Cerebellar nuclear complex (tissue), 1 donor: ENCODE data around the gene UPP2.

Experiments used
- DNase-seq, 2 experiments: peaks; one replicate each; lab custom pipeline; 2025; lab: John Stamatoyannopoulos, UW

UPP2 gene

DNA sequence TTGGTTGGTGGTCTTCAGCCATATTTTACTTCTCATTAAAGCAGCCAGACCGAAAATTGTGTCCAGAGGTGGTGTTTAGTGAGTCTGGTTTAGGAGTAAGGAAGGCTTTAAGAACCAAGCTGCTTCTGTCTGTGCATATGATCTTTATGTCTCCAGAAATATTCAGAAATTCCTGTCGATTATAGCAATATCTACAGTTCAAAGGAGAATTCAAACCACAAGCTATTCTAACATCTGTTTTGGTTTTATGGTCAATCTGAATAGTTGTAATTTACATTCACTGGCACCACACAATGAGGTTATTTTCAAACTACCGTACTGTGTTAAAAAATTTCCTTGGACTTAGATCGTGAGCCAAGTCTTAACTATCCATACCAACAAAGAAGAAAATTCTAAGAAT is 11.3 kb downstream of the UPP2 start:
- DNase-seq = no peak

DNA sequence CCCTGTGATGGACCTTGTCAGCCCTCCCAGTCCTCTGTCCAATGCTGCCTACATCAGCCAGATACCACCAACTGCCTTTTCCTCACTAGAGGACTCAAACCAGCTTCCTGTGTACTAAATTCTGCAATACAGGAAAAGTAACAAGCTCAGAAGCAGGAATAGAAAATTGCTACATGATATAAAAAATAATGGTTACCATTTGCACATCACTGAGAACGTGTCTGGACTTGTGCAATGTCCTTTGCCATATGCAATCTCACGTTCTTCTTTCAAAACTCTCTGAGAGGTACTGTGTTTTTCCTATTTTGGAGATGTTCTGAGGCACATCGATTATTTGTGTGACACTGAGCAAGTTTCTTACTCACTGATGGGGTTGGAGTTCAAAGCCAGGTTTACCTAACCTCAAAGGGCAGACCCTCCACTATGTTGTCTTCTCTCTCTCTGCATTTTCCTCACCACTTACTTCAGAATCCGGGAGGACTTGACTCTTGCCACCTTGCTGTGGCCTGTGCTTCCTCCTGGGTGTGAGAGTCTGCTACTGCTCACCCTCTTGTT is 12.1 kb downstream of the UPP2 start:
- no peak for DNase-seq

DNA sequence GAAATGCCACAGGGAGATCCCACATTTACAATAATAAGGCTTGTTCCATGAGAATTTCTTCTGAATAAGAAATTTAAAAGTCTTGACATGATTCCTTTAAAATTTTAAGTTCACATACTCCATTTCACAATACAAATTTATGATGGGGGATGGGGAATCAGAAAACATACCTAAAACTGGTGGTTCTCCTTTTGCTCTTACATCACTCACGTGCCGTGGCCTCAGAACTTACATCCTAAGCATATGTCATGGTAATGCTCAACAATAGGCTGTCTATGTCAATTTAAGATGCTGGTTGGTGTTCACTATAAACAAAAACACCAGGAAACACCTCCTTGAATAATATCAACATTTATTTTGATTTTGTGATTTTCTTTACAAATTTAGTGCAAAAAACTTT is 12.8 kb downstream of the UPP2 start:
- no peak for DNase-seq

DNA sequence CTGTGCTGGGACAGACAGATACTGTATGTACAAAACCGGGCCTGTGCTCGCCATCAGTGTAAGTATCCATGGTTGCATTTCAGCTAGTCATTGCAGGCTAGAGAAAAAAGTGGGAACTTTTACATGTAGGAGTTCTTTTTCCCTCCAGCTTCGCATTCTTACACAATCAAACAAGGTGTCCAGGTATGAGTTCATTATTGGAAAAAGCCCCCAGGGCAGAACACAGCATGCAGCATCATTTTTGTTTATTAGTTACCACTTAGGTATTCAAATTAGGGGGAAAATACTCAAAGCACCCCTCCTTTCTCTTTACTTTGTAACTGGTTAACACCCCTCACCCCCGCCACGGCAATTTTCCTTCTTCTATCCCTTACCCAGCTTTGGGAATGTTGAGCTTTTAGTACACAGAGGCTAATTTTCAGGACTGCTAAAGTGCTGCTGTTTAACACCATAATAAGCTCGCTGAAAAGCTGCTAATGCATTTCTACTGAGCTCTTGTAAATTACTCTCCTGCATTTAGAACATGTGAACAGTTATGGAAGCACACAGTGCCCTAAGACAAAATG is 13.6 kb downstream of the UPP2 start:
- DNase-seq = no peak

DNA sequence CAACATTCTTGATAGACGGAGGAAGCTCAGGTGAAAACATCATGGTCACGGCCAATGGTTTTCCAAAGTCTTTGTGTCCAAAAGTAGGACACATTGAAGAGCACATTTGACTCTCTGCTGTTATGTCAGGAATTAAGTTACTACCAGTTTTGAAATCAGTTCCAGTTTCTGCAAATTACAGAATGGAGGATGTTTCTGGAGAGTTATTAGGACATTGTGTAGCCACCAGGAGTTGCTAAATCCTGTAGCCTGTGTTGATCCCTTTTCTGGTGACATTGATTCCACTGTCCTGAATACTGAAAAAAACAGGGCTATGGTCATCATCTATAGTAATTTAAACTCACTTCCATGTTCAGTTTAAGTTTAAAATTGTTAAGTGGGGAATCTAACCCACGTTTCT is 15.3 kb downstream of the UPP2 start:
- DNase-seq = no peak

DNA sequence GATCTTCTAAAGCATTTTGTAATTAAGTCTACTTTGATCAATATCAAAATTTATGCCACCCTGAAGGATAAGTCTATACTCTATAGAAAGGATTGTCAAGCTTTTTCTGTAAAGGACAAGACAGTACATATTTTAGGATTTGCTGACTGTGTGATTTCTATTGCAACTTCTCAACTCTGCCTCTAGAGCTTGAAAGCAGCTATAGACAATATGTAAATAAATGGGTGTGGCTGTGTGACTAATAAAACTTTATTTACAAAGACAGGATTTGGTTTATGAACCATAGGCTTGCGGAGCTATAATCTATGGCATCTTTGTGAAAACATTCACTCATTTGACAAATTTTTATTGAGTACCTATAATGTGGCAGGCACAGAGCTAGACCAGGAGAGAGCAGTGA is 18.4 kb downstream of the UPP2 start:
- no peak for DNase-seq

DNA sequence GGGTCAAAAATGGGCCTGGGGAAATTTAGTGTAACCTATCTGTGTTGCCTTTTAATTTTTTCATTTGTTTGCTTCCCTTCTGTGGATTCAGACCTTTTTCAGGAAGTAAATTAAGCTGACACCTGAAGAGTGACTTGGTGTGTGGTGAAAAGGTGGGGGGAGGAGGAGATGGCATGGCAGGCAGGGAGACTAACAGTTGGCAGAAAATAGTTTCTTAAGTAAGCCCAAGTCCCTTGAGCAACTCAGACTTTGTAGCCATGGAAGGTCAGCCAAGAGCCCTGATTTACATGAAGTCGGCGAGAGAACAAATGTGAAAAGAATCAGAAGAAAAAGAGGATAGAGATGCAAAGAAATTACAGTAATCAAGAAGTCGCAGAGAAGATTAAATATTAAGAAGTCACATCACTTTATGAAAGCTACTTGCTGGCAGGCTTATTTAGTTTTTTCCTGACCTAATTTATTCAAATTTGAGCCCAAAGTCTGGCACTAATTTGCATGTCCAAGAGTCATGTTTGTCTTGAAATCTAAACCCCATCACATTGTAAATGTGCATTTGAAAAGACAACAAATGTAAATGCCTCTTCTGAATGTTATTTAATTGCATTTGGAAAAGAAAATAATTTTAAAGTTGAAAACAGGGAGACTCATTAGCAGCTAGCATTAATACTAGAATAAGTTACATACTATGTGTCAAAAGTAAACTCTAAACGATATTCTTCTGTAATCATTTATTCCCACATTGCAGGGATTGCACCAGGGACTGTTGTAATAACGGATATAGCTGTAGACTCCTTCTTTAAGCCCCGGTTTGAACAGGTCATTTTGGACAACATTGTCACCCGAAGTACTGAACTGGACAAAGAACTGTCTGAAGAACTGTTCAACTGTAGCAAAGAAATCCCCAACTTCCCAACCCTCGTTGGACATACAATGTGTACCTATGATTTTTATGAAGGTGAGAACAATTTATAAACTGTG is 19.3 kb downstream of the UPP2 start:
- no peak for DNase-seq

DNA sequence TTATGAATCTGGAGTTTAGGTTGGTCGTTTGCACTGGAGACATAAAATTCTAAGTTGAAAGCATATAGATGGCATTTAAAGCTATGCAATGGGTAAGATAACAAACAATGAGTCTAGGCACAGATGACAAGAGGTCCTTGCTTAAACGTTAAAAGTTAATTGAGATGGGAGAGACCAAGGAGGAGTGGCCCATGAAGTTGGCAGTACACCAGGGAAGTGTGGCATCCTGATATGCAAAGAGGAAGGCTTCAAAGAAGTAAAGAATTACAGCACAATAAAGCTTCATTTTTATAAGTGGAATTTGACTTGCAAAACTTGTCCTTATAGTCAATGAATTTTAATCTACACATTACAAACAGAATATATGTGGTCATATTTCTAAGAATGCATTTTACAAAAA is 23.2 kb downstream of the UPP2 start:
- no peak for DNase-seq

DNA sequence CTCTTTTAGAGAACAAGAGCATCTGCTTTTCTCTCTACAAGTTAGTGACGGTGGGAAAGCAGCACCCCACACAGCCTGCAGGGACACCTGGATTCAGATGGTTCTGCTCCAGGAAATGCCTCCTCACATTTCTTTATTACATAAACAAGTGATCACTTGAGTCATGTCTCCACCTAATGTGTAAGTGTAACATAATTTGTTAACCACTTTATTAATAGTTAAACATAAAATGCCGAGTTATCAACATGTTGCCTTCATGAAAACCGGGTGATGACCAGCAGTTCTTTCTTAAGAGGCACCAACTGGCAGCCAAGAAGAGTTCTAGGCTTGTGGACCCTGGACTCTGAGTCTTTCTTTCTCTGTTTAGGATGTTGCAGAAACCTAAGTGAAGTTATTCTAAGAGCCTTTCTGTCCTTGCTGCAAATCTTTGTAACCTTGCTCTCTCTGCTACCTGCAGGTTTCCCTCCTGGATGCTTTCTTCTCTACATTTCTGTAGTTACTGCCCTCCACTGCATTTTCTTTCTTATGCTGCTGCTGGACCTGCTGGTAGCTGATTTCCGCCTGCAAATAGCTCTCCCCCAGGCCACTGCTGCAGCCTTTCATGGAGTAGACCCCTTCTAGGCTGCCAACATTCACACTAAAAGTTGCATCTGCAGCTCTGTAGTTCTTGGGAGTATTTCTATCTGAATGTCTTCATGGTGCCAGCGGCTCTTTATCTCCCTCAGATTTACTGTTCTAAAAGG is 24.3 kb downstream of the UPP2 start:
- no peak for DNase-seq

DNA sequence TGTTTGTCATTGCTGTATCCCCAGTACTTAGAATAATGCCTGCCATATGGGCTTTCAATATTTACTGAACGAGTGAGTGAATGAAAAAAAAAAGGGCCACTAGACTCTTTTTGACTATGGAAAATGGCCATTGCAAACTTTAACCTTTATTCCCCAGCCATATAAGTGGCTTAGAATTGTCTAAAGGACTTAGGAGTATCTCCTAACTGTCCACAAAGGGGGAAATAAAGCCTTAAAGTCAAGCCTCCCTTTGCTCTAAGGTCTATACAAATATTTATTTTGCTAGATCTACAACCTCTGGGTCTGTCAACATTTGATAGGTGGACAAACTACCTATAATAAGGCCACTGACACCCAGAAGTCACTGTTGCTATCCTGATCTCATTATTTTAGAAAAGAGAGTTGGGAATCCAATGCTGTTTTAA is 25.7 kb downstream of the UPP2 start:
- no peak for DNase-seq

DNA sequence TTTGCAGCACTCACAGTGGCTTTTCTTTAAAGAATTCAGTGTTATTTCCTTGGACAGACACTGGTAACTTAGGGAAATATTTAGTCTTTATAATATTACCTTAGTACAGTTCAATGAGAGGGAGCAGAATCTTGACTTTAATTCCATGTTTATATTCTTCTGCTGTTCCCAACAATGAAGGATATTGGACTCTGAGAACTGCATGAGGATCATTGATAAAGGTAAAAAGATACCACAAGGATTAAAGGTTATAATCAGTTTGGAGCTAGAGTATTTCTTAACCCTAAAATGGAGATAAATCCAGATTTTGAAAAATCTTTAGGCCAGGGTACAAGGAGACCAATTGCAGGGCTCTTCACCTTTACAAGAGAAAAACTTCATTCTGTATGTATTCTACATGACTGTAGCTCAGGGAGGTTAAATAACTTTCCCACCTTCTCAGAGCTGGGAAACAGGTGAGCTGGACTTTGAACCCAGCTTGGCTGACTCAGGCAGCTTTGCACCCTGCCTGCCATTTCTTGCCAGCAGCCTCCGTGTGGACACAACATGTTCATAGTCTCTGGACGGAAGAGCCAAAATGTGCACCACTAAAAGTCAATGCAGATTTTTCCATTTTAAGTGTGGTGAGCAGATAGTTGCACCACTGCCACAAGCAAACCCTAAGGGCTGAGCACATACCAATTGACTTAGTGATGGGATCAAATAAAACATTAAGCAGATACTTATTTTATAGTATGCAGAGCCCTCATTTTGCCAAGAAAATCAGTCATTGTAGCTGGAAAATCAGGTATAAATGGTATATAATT is 26.7 kb downstream of the UPP2 start:
- no peak for DNase-seq

DNA sequence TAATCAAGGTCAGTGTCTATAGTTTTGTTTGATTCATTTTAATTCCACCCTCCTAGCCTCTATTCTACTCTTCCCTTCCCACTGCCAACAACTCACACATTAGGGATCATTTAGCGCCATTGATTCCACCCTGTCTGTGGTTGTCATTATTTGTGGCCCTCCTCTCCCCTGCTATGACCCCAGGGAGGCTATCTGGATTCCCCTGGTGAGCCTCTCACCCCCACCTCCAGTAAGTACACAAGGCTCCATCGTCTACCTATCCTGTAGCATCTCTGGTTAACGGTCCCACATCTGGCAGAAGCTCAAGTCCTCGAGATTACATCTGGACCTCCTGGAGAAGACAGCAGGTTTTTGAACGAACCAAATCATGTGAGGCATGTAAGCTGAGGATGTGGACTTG is 27.4 kb downstream of the UPP2 start:
- DNase-seq = no peak

DNA sequence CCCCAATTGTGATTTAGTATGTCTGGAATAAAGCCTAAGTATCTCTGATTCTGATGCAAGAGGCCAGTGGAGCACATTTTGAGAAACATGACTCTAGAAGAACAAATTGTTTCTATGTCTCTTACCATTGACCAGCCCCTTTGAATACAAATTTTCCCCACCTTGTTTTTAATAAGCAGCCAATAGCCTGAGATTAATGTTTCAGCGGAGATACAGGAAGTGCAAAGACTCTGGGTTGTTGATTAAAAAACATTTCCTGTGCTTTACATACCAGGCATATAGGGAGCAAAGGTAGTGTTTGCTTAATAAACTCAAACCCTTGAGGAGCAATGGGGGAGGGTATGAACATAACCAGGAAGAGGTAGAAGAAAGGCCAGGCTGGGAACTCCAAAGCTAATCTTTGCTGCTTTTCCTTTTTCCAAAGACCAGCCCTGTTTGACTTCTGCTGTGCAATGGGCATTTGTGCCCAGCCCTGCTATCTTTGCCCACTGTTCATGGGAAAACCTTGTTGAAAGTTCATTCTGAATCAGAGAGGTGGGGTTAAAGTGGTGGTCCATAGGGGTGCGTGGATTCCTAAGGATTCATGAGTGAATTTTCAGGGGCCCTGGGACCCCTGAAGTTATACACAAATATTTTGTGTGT is 29.3 kb downstream of the UPP2 start:
- no peak for DNase-seq

DNA sequence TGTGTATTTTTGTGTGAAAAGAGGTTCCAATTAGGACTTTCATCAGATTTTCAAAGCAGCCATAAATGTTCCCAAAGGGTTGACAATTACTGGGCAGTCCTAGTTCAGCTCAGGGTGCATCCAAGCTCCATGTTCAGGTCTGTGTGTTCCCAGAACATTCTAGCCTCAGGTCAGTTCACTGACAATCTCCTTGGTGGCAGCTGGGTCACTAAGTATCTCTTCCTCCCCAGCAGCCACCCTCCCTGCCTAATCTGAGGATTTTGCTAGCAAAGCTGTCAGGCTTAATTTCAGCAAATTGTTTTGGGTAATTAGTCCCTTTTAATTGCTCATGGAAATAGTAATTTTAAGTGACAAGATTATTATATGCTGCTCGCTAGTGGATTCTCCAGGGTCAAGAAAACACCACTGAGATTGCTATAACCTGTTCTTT is 29.8 kb downstream of the UPP2 start:
- no peak for DNase-seq

DNA sequence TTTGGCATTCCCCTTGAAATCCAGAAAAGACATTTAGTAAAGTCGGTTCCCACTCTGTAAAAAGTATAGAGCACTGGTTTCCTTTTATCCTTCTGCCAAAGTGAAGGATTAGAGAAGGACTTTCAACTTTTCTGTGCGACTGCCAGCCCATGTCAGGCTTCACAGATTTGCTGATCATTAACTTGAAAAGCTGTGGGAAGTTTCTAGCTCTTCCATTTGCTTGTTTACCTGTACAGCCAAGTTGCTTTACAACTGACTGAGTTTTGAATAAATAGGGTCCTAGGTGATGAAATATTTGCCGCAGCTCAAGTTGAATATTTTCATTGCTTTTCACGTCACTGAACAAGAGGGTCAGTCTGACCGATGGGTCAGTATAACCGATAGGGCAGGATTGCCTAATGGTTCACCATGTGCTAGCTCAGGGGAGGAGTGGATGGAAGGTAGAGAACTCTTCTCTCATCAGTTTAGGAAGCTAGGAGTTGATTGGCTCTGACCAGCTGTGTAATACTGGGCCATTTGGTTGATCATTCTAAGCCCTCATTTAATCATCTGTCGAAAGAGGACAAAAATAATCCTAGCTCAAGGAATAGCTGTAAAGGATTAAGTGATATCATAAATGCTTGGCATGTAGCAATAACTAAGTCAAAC is 30.4 kb downstream of the UPP2 start:
- DNase-seq = no peak

DNA sequence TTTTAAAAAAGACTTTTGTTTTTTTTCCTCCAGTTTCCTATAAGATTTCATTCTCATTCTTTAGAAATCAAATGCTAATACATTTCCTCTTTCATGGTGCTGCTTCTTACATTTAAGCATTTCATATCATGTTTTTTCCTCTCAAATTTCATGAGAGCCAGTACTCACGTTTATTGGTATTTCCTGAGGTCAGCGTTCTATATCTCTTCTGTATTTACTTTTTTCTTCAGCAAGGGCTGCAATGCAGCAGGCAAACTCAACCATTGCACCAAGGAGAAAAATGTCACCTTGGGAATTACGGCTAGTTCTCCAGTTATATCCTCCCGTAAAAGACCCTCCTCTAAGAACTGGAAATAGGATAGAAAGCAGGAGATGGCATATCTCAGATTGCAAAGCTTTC is 32.4 kb downstream of the UPP2 start:
- no peak for DNase-seq

DNA sequence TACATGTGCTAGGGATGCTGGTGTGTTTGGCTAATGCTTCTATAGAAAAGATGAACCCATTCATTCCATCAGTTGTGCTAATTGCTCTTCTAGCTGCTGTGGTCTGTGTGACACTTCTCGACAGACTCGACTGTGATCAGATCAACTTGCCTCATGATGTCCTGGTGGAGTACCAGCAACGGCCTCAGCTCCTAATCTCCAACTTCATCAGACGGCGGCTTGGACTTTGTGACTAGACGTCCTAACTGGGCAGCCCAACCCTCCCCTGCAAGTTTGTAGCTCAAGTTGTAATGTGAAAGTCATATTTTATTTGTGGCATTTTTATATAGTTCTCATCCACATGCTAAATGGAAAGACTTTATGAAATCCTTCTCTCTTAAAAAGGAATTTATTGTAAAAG is 33.0 kb downstream of the UPP2 start:
- DNase-seq = no peak

DNA sequence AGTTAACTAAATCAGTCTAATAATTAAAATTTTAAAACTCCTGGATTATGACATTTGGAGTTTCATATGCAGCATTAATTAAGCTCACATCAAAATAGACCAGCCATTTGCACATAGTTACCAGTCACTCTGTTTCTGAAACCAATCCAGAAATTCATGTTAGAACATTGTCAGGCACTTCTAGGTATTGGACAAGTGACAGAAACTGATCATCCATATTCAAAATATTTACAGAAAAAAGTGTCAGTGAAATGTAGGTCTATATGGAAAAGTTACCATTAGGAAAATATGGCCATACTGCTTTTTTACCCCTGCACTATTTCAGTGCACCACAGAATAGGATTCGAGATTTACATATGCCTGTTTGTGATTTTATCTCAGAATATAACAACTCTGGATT is 33.4 kb downstream of the UPP2 start:
- DNase-seq = no peak

DNA sequence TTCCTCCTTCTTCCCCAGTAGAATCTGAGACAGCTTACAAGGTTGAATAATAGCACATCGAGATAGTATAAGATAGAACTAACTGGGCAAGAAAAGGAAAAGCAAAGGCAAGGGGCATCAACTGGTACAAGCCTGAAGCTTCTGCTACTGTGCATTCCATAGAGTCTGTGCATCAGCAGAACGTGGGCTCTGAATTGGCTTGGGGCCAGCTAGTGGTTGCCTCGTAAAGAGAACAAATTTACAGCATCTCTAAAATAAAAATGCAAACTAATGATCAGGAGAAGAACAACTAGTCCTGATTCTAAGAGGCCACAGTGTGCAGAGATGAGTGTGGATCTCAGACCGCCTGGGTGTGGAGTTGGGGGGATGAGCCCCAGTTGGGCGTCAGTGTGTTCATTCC is 36.6 kb downstream of the UPP2 start:
- no peak for DNase-seq

DNA sequence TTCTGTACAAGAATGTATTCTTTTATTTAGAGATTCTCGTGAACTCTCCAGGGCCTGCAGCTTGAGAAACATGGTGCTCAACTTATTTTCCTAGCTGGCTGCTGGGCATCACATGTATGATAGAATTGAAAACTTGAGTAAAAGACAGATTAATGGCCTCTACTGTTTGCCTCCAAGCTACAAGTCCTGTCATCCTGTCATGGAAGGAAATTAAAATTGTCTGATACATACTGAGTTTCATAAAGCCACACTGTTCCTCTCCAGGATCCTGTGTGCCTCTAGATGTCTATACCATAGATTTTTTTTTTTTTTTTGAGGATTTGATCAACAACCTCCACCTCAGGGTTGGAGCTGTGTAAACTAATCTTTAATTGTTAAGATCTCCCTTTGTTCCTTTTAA is 38.5 kb downstream of the UPP2 start:
- no peak for DNase-seq

DNA sequence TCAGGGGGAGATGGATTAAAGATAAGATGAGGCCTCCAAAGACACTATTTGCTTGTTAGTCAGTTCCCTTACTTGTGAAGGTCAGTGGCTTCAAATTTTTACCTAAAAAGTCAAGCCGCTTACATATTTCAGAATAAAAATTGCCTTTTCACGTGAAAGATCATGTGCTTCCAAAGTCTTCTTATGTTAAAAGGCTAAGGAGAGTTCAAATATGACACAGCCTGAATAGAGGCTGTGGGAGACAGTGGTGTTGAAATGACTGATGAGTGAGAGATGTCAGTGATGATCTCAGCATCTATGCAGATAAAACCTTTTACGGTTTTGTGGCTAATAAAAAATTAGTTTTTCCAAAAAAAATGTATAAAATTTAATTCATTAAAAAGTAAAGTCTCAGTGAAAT is 40.5 kb downstream of the UPP2 start:
- no peak for DNase-seq
